GM10847 (cell line): ENCODE data around the gene GOLGA3.

Source experiments
- POLR2A ChIP-seq: IDR thresholded peaks from 2 replicates; pipeline ENCODE4 v1.6.1; 2011; ENCODE audit not compliant: insufficient read length; ENCODE audit errors: extremely low read depth

GOLGA3 gene

DNA sequence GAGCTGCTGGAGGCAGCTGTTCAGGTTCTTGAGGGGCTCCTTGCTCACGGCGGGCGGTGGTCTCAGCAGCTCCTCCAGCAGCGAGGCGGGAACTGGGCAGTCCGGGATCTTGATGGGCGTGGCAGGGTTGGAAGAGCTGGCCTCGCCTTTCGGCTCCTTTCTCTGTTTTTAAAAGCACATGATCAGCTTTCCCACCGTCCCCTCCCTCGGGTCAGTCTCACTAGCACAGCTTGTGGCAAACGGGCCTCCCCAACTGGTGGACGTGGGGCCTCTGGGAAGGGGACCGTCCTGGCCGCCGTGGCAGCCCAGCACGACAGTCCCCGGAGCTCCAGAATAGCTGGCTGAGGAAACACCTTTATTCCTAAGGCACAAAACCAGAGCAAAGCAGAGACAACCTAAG is 54.5 kb downstream of the GOLGA3 start:
- no peak for TF ChIP-seq POLR2A

DNA sequence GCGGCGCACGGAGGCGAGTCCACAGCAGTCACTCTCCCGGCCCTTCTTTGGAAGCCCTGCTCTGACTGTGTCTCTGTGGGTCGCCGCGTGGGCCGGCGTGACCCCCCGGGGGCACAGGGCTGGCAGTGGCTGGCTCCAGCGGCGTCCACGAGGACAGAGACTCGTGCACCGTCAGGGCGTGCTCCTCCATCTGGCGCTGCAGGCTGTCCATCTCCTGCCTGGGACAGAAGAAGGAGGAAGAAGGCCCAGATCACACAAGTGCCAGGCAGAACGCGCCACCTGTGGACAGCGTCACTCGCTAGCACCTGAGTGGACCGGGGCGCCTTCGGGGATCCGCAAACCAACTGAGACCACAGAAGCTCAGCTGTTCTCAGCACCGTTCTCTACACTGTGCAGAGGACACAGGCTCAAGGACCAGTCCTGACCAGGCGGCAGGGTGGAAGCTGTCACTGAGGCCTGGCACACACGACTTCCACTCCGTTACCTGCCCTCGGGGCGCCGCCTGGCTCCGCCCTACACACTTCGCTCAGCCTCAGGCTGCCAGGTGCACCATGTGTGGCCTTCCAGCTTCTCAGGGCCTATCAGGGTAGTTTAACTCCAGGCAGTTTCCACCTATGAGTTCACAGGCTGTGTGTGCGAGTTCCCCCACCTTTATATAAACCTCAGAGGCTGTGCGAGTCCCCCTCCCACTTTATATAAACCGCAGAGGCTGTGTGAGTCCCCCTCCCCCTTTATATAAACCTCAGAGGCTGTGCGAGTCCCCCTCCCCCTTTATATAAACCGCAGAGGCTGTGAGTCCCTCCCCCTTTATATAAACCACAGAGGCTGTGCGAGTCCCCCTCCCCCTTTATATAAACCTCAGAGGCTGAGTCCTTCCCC is 55.4 kb downstream of the GOLGA3 start:
- no peak for TF ChIP-seq POLR2A

DNA sequence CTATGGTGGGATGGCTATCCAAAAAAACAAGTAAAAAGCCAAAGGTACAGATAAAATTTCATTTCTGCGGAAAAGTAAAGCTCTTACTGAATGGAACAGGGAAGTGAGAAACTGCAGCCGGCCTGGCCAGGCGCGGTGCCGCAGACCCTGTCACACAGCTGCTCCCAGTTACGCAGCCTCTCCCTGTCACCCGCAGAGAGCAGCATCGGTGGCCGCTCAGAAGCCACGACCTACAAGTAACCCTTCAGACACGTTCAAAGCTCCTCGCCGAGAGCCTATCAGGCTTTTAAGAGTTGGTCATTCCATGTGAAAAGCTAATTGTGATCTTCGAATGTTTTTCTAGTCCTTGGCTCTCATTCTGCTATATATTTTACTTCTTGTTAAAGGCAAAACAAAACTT is 56.1 kb downstream of the GOLGA3 start:
- TF ChIP-seq POLR2A = no peak

DNA sequence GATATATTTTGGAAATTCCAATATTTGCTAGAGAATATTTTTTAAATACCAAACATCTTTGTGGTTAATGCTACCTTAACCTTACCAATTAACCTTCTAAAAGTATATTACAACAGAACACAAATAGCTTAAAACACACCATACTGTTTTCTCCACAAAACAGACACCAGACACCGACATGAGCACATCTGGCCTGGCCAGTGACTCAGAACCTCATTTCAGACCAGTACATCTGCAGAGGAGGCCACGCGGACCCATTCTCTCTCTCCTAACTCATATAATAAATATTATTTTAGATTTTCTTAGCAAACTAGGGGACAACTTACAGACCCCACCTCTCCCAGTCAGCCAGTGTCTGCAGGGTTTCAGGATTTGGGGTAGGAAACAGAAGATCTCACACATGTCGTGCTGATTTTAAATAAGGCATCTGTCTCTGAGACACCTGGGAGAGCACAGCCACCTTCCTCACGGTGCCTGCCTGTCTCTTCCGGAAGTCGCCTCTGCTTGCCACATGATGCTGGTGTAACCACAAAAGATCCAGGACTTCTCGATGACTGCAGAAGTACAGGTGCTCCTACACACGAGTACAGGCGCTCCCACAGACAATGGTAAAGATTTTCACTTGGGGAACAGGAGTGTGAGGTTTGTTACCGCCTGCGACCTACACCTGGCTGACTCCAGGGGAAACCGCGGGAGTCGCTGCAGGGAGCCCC is 57.4 kb downstream of the GOLGA3 start:
- TF ChIP-seq POLR2A = no peak

DNA sequence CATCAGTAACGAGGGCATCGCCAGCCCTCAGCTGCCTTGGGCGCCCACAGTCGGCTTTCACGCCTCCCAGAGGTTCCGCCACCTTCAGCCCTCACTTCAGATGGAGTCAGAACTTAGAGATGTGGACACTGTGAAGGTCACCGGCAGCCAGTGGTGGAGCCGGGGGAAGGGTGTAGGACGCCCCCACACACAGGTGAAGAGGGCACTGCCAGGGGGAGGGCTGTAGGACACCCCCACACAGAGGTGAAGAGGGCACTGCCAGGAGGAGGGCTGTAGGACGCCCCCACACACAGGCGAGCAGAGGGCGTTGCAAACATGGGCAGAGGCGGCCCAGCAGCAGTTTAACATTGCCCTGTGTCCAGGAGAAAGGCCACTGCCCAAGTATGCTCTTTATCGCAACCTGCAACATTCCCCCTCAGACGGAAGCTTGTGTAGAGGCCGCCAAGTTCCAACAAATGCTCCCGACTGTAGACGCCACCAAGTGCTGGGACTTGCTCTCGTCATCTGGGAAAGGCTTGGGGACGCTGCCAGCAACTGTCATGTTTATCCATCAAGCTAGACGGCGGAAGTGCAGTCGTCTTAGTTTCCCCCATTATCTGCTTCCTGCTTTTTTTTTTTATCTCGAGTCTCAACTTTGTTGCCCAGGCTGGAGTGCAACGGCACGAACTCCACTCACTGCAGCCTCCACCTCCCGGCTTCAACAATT is 62.1 kb downstream of the GOLGA3 start:
- no peak for TF ChIP-seq POLR2A

DNA sequence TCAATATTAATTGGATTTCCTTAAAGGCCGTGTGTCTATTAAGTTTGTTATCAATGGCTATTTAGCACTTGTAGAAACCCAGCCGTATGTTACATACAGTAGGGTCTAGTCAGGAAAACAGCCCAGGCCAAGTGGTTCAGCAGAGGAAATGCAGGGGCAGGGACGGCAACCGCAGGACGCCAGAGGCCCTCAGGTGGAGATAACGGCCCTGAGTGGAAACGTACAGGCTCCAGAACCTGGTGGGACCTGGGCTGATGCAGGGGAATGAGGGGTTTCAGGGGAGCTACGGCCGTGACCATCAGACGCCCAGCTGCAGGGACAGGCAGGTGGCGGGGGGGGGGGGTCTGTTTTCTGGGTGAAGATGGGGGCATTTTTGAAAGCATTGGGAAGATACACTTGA is 63.3 kb downstream of the GOLGA3 start:
- no peak for TF ChIP-seq POLR2A

DNA sequence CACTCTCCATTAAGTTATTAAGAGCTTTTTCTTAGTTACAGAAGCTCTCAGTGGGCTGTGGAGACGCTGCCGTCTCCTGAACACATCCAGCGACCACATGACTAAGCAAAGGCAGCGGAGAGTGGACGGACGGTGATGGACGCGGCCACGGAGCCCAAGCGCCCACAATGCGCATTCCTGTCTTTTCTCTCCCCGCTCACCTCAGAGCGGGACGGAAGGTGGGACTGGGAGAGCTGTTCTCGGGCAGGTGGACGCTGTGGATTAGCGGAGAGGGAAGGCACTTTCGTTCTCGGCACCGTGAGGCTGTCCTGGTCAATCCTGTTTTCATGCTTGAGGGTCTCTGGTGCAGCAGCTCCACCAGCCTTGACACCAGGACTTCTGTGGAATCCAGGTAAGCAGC is 64.4 kb downstream of the GOLGA3 start:
- TF ChIP-seq POLR2A = no peak

DNA sequence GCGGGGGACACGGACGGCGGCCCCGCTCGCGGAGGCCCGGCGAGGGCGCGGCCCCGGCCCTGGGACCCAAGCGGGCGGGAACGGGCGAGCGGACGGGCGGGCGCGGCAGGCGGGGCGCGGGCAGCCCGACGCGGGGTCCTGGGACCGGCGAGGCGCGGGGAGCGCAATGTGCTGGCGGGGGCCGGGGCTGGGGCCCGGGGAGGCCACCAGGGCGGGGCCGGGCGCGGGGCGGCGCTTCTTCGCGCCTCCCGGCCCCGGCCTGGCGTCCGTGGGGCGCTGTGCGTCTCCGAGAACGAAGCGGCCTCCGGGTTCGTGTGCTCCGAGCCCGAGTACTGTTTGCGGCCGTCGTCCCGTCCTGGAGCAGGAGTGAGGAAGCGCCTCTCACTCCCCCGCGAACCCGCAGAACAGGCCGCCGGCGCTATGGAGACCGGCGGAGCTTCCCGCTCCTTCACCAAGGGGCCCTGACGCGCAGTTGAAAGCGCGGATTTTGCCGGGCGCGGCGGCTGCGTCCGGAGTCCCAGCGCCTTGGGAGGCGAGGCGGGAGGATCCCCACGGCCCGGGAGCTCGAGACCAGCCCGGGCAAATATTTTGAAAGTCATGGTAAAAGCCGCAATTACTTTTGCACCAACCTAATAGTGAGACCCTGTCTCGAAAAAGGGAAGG is 66.6 kb downstream of the GOLGA3 start:
- peak; percentile 93 for TF ChIP-seq POLR2A

DNA sequence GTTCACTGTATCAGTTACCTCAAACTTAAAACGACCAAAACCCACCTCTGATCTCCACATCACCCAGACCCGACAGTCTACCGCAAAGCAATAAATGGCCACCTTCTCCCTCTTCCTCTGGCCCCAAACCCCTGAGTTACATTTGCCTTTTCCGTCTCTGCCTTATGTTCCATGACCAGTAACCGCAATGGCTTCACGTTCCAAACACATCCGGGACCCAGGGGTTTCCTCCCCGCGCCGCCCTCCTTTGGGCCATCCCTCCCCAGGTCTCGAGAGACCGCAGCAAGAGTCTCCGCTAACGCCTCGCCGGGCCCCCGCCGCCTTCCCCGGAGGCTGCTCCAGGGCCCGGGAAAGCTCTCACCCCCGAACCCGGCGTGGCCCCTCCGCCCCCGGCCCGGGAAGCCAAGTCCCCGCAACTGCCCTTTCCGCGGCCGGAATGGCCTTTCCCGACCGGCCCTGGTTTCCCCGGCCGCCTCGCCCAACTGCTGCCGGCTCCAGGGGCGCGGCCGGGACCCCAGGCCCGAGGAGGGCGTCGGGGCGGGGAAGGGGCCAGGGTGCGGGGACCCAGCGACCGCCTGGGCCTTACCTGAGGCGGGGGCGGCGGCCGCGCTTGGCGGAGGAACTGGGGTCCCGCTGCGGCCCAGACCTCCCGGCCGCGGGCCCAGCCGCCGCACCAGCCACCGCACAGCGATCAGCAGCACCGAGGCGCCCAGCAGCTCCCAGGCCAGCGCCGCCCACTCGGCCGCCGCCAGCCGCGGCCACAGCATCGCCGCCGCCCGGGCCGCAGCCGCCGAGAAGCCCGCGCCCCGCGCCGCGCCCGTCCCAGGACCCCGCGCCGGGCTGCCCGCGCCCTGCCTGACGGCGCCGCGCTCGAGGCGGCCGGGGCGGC is 67.4 kb downstream of the GOLGA3 start, which contains the start of gene ANKLE2:
TSS of gene ANKLE2 (minus strand) at position 801 of the 889 bp plus-strand sequence. CDS start at position 767, 34 bp downstream.
- peak; percentile 35 for TF ChIP-seq POLR2A

DNA sequence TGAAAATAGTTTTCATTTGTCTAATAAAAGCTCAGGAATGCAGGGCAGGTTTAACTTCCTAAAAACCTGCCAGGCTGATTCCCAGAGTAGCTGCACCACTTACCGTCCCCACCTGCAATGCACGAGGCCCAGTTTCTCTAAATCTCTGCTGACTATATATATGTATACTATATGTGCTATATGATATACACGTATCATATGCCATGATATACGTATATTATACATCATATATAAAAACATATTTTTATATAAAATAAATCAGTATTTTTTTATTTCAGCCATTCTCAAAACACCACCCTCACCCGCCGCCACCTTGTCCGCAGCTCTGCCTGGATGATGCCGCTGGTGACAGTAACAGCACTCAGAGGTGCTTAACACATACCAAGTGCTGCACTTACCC is 69.3 kb downstream of the GOLGA3 start:
- no peak for TF ChIP-seq POLR2A

DNA sequence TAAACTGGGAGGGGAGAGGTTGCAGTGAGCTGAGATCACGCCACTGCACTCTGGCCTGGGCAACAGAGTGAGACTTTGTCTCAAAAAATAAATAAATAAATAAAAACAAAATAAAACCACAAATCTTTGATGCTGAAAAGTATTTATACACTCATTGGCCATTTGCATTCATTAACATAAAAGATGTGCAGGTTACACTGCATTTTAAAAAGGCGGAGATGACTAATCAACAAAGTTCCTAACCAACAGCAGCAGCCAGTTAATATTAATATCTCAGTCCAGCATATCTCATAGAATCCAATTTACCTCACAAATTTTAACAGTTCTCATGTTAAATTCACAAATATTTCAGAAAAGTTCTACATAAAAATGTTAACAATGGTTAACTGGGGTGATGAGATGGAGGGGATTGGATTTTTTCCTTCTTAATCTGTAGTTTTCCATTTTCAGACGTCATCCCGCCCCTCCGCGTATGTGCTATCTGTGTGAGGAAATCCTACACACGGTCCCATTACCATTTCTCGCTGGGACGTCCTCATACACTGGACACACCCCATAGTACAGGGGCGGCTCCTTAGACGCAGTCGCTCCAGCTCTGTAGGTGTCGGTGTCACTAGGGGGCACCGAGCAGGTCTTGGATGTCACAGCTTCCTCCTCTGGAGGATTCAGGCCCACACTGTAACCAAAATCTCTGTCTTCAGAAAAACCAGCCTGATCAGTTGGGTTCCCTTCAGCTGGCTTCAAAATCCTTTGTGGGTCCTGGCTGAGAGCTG is 74.3 kb downstream of the GOLGA3 start:
- TF ChIP-seq POLR2A = no peak

DNA sequence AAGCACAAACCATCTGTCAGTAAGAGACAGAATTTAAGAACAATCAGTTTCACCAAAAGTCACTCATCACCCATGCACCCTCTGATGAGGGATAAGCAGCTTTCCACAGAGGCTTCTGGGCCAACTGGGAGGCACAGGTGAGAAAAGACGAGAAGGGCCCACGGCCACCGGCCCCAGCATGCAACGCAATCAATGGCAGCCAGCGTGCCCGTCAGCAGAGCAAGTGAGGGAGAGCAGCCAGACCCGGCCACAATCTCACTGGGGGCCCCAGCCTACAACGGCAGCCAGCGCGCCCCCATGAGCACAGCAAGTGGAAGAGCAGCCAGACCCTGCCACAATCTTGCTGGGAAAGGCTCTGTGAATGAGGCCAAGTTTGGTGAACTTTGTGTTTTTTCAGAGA is 80.3 kb downstream of the GOLGA3 start:
- TF ChIP-seq POLR2A = no peak

DNA sequence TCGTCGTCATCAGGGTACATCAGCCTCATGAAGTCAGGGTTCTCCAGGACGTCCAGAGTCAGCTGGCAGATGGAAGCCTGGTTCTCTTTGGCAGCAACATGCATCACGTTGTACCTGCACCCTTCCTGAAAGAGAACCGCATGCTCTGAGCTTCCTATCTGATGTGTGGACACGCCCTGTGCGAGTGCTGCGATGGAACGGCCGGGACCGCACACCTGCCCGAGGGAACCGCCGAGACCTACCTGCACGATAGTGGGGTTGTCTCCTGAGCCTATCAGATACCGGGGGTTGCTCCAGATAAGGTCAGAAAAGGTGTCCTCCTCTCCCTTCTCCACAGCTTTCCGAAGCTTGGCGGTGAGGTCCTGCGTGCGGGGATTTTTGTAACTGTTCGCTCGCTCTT is 80.8 kb downstream of the GOLGA3 start:
- TF ChIP-seq POLR2A = no peak
